Measurements from ENCODE around the gene SLITRK6. TPM values are rescaled to one million over a fixed set of nuclear protein-coding genes. Genes with fewer than 3 reads are reported as not detected.

The SLITRK6 gene, protein sequence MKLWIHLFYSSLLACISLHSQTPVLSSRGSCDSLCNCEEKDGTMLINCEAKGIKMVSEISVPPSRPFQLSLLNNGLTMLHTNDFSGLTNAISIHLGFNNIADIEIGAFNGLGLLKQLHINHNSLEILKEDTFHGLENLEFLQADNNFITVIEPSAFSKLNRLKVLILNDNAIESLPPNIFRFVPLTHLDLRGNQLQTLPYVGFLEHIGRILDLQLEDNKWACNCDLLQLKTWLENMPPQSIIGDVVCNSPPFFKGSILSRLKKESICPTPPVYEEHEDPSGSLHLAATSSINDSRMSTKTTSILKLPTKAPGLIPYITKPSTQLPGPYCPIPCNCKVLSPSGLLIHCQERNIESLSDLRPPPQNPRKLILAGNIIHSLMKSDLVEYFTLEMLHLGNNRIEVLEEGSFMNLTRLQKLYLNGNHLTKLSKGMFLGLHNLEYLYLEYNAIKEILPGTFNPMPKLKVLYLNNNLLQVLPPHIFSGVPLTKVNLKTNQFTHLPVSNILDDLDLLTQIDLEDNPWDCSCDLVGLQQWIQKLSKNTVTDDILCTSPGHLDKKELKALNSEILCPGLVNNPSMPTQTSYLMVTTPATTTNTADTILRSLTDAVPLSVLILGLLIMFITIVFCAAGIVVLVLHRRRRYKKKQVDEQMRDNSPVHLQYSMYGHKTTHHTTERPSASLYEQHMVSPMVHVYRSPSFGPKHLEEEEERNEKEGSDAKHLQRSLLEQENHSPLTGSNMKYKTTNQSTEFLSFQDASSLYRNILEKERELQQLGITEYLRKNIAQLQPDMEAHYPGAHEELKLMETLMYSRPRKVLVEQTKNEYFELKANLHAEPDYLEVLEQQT
- not detected in 2 replicates for total RNA-seq

DNA sequence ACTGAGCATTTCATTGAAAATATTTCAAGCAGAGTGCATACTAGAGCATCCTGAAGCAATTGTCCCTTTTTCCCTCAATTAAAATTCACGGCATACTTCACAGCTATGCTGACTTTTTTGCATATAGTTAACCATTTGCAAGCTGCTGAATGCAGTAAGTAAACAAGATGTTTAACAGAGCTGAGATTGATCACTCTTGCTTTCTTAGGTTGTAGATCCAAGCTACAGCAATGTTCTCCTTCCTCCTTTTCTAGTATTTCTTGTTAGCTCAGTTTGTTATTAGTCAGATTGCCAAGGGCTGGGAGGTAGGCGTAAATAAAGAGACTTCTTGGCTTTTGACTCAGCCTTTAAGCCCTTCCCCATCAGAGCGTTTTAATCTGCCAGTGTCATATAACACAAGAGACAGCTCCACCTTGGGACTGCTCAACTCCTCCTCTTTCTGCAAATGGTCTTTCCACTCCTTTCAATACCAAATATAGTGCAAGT, at the start of gene SLITRK6:
Gene SLITRK6 (minus strand): TSS at position 323 of the 486 bp plus-strand sequence. CDS start 2,911 bp downstream, outside the sequence.

Data from myometrial cell (primary cell).